Suppressor macrophage (primary cell): ENCODE data around the gene DOK3.

Experiments
- DNase-seq, 4 experiments: peaks; one replicate each; pipeline ENCODE4 v3.0.0-alpha.2; 2020 to 2022

The DOK3 gene

GRCh38 chr5:177483042-177483441 lies 26.6 kb downstream of the DOK3 start:
- peak in 1 of 4 experiments; percentile 1 for DNase-seq

DNA sequence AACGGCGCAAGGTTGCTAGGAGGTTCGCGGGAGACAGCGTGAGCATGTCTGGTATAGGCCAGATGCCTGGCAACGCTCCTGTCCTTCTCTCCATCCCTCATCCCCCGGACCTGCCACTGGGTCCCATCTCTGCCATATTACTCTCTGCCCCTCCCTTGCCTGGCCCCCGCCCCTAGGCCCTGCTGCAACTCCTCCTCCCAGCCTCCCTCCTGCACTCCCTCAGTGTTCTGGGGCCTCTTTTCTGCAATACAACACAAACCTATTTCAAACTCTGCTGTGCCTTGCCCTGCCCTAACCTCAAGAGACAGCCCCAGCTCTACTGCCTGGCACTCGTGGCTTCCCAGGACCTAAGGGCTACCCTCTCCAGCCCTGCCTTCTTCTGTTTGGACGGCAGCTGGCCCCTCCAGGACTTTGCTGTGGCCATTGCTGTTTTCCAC lies 27.2 kb downstream of the DOK3 start:
- peak in 1 of 4 experiments; percentile 1 for DNase-seq

DNA sequence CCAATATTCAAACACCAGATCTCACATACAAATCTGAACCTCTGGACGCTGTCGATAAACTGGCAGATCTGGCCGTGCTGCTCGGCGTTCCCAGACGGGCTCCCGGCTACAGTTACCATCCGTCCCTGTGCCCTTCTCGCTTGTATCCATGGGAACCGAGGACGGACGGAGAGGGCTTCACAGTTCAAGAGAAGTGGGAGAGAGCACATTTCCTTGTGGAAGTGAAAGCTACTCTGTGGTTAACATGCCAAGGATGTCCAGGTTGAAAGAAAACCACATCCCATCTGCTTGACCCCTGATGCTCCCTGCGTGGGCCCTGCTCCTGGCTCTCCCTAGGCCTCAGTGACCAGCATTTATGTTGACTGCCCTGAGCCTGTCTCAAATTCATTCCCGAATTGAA lies 29.9 kb downstream of the DOK3 start:
- DNase-seq: peak; percentile 53 to 76 (median 71)

DNA sequence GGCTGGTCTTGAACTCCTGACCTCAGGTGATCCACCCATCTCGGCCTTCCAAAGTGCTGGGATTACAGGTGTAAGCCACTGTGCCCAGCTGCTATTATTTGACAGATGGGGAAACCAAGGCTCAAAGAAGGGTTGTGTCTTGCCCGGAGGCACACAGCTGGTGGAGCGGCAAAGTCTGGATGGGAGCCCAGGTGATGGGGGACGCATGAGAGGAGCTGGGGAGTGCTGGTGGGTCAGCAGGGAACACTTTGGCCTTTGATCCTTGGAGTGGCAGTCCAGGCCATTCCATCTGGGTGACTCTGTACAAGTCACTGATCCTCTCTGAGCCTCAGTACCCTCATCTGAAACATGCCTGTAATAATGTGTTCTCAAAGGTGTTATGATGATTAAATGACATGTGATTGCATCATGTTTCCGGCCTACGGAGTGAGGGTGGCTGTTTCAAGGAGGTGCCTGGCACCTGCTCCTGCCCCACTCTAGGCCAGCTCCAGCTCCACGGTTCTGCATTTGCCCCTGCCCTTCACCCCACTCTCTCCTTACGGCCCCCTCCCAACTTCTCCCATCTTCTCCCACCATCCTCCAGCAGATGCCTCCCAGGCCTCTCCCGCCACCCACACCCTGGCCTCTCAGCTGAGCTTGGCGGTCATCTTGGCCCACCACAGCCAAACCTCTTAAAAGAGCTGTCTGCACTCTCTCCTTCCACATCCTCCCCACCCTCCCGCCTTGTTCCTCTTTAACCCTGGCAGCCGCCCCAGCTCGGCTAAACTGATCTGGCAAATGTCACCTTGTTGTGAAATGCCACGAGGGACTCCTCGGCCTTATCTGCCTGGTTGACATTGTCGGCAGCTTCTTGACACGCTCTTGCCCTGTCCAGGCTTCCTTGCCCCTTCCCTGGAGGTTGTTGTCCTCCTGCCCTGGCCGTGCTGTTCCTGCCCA lies 30.6 kb downstream of the DOK3 start:
- DNase-seq: peak; percentile 84 to 91 (median 90)

- no peak for DNase-seq
These were observed 31.7 kb downstream of the DOK3 start for GRCh38 chr5:177477701-177478477.

GRCh38 chr5:177476531-177477233 lies 32.9 kb downstream of the DOK3 start:
- peak in 1 of 4 experiments; percentile 47 for DNase-seq

DNA sequence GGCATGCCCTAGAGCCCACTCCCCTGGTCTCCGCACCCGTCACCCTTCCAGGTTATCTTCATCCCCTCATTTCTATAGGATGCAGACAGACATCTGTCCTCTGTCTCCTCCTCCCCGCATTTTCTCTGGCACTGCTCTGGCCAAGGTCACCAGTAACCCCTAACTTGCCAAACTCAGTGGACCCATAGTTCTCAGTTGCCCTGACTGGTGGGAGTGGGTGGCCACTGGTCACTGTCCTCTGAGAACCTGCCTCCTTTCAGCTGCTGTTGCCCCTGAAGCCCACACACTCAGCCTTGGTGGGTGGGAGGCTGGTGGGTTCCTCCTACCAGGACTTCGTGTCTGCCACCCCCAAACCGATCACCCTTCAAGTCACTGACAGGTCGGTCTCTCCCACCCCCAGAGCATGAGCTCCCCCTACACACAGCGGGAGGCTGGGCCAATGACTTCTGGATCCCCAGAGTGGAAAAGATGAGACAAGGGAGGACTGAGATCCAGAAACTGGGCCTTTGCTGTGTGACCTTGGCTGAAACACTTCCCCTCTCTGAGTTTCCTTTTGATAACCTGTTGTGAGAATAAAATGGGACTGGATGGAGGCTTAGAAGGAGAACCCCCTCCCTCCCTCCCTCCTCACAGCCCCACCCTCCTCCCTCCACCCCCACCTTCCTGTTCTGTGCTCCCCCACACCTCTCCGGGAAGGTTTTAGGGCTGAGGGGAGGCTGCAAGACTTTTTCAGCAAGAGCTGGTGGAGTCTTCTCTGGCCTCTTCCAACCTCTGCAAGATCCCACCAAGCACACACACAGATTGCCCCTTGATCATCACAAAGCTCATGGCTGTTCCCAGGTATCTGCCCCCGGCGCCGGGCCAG lies 33.8 kb downstream of the DOK3 start:
- DNase-seq: no peak

- DNase-seq: peak in 2 of 4 experiments; percentile 37 to 55
These were observed 34.6 kb downstream of the DOK3 start for GRCh38 chr5:177474846-177475562.

DNA sequence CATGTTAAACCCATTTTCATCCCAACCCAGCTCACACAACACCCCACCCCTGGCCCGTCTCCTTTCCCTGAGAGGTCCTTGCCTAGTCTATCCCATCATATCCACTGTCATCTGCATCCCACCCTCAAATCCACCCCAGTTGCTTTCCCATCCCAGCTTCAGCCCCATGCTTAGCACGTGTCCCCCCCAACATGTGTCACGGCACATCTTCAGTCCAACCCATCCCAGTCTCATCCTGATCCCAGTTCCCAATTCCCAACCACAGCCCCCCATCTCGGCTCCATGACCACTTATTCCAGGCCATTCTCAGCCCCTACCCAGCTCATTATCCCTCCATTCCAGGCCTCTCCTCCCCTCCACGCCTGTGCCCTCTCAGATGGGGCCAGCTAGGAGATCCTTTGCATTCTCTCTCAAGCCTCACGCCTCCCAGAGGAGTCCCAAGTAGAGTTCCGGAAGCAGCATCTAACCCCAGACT lies 35.6 kb downstream of the DOK3 start:
- no peak for DNase-seq

- DNase-seq: peak in 1 of 4 experiments; percentile 56
These were observed 36.1 kb downstream of the DOK3 start, which contains the start of gene DBN1 for GRCh38 chr5:177473443-177474001. DBN1 (minus strand) TSS chr5:177473634; CDS start chr5:177473521, 113 bp downstream.

GRCh38 chr5:177472460-177473442 lies 36.9 kb downstream of the DOK3 start:
- peak in 1 of 4 experiments; percentile 42 for DNase-seq

- no peak for DNase-seq
These were observed 37.8 kb downstream of the DOK3 start for GRCh38 chr5:177471610-177472356.

DNA sequence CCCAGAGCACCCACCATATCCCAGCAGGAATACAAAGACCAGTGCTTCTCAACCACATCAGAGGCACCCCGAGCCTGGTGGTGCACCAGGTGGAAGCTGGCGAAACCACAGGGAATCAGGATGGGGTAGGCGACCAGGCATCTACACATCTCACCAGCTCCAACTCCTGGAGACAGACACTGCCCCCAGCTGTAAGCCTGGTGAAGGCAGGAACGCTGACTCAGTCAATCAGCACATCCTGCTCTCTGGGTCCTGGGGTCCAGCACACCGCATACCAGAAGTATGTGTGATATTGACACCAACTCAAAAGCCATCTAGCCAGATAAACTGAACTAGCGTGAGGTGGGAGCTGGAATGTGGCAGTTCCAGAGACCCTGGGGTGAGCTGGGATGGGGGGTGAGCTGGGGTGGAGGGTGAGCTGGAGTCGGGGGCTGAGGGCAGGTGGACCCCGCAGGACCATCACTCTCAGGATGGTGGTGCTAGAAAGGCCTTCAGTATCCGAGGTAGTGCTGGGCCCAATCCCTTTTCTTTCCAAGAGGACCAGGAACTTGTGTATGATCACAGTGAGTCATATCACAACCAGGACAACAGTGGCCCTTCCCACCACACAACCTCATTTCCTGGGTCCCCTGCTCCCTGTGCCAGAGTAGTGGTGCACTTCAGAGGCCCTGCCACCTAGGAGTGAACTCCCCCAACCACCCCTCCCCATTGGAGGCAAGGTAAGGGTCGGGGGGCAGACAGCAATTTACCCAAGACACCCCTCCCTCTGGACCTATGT lies 38.7 kb downstream of the DOK3 start:
- DNase-seq: no peak

DNA sequence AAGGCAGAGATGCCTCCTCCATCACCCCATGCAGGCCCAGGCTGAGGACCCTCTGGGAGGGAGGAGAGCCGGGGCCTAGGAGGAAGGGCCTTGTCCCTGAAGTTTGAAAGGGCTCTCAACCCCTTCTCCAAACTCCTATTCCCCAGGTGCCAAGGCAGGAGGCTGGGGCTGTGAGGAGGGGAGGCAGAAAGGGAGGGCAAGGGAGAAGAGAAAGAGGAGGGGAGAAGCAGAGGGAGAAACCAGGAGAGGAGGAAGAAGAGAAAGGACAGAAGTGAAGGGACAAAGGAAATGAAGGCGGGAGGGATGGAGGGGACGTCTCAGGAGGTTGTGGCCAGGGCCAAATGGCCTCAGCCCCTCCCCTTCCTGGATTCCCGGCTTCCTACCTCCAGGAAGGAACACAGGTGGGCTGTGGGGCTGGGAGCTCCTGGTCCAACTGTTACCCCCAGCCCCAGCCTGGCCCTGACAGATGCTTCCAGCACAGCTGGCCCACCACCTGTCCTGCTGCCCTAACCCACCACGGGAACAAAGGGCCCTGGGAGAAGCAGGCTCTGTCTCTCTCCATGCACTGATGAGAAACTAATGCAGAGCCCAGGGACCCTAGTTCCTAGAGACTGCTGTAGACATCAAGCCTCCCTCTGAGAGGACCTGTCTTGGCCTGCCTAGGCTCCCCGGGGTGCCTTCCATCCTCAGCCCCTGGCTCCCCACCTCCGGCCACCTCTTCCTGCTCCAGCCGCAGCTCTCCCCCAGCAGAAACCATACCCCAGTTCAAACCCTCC lies 39.7 kb downstream of the DOK3 start:
- DNase-seq: no peak

DNA sequence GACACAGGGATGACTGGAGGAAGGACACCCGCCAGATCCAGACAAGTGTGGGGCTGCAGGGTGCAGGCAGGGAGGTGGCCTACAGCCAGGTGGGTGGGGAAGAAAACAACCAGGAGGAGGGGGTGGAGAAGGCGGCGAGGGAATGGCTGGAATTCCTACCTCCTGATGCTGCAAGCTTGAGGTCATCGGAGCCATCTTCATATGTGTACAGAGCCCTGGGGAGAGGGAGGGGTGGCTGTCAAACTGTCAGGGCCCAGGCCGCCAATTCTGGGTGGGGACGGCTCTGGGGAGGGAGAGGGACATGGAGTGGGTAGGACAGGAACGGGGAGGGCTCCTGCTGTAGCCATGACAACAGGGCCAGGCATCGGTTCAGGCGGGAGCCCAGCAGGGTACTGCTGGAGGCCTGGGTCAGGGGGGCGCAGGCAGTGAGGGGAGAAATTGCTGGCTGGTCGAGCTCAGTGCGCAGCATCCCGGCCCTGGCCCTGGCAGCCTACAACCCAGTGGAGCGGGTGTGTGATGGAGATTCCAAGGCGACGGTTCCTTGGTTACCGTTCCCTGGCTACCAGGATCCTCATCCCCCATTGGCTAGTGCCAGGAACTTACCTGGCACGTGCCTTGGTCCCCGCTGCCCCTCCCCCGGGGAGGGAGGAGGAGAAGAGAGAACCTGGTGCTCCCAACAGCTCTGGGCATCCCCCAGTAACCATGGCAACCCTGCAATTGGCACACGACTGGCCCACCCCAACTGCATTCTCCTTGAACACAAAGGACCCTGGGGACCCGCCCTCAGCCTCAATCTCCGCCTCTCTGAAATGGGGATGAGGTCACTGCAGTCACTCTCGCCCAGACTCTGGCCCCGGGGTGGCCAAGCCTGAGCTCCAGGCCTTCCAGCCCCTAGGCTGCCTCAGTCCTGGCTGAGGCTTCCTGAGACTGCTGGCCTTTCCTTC lies 40.7 kb downstream of the DOK3 start:
- DNase-seq: no peak

GRCh38 chr5:177468329-177468684 lies 41.3 kb downstream of the DOK3 start:
- no peak for DNase-seq
